Trophoblast cell (in vitro differentiated cells and primary cell): ENCODE measurements around the gene ROBO1.

ENCODE experiments used
- DNase-seq, 2 donors: peaks; one replicate each; pipeline ENCODE4 v3.0.0-alpha.2; 2016
- H2AFZ ChIP-seq: 2 replicates; pipeline ENCODE4 v1.6.1; 2013; ENCODE audit warnings: low read length, moderate library complexity, mild to moderate bottlenecking; ENCODE audit not compliant: insufficient read depth, poor library complexity
- H2AK5ac ChIP-seq: 2 replicates; pipeline ENCODE4 v1.6.1; 2013; ENCODE audit warnings: mild to moderate bottlenecking, low read length
- H2BK120ac ChIP-seq: 2 replicates; pipeline ENCODE4 v1.6.1; 2013; ENCODE audit warnings: low read length, mild to moderate bottlenecking, moderate library complexity; ENCODE audit not compliant: insufficient read depth, poor library complexity
- H2BK12ac ChIP-seq: 2 replicates; pipeline ENCODE4 v1.6.1; 2013; ENCODE audit warnings: mild to moderate bottlenecking, low read length, moderate library complexity
- H2BK5ac ChIP-seq: 2 replicates; pipeline ENCODE4 v1.6.1; 2013; ENCODE audit warnings: low read length, low read depth, moderate library complexity, mild to moderate bottlenecking; ENCODE audit not compliant: poor library complexity
- H3K14ac ChIP-seq: 2 replicates; pipeline ENCODE4 v1.6.1; 2013; ENCODE audit warnings: mild to moderate bottlenecking, low read length
- H3K18ac ChIP-seq: 2 replicates; pipeline ENCODE4 v1.6.1; 2013; ENCODE audit warnings: mild to moderate bottlenecking, low read length
- H3K23ac ChIP-seq: 2 replicates; pipeline ENCODE4 v1.6.1; 2013; ENCODE audit warnings: low read length
- H3K27ac ChIP-seq: 2 replicates; pipeline ENCODE4 v1.5.1; 2013; ENCODE audit warnings: low read depth, mild to moderate bottlenecking, inconsistent platforms, low read length, moderate library complexity
- H3K27me3 ChIP-seq: 2 replicates; pipeline ENCODE4 v1.6.1; 2013; ENCODE audit warnings: inconsistent platforms, mild to moderate bottlenecking, low read length, moderate library complexity; ENCODE audit not compliant: insufficient read depth
- H3K36me3 ChIP-seq, 2 experiments: 1 replicate in 1 of 2; 2 replicates in 1 of 2; pipeline ENCODE4 v1.6.1; 2013; ENCODE audit warnings: low read length in 2 of 2, mild to moderate bottlenecking in 2 of 2, moderate library complexity in 1 of 2; ENCODE audit not compliant: insufficient read depth in 2 of 2, control insufficient read depth in 1 of 2
- H3K4ac ChIP-seq: 2 replicates; pipeline ENCODE4 v1.6.1; 2013; ENCODE audit warnings: low read depth, mild to moderate bottlenecking, low read length, moderate library complexity
- H3K4me1 ChIP-seq, 2 experiments: 1 replicate in 1 of 2; 2 replicates in 1 of 2; pipeline ENCODE4 v1.6.1; 2013; ENCODE audit warnings: low read length in 2 of 2, mild to moderate bottlenecking in 2 of 2, moderate library complexity in 1 of 2; ENCODE audit not compliant: insufficient read depth in 2 of 2, control insufficient read depth in 1 of 2
- H3K4me2 ChIP-seq: 2 replicates; pipeline ENCODE4 v1.6.1; 2013; ENCODE audit warnings: inconsistent platforms, mild to moderate bottlenecking, low read length, moderate library complexity
- H3K4me3 ChIP-seq: 2 replicates; pipeline ENCODE4 v1.5.1; 2013; ENCODE audit warnings: mild to moderate bottlenecking, low read depth, low read length, inconsistent platforms
- H3K79me1 ChIP-seq: one replicate; pipeline ENCODE4 v1.6.1; 2013; ENCODE audit warnings: low read length
- H3K79me2 ChIP-seq: 2 replicates; pipeline ENCODE4 v1.6.1; 2013; ENCODE audit warnings: low read length, mild to moderate bottlenecking; ENCODE audit not compliant: control insufficient read depth, insufficient read depth, poor library complexity
- H3K9ac ChIP-seq: 2 replicates; pipeline ENCODE4 v1.6.1; 2013; ENCODE audit warnings: mild to moderate bottlenecking, low read length
- H3K9me3 ChIP-seq: 2 replicates; pipeline ENCODE4 v1.6.1; 2013; ENCODE audit warnings: low read depth, mild to moderate bottlenecking, control low read depth, inconsistent platforms, low read length; ENCODE audit not compliant: insufficient read depth
- H4K12ac ChIP-seq: 2 replicates; pipeline ENCODE4 v1.6.1; 2013; ENCODE audit warnings: low read depth, mild to moderate bottlenecking, low read length, moderate library complexity
- H4K8ac ChIP-seq: 2 replicates; pipeline ENCODE4 v1.6.1; 2013; ENCODE audit warnings: low read depth, mild to moderate bottlenecking, low read length, moderate library complexity
- H4K91ac ChIP-seq: one replicate; pipeline ENCODE4 v1.6.1; 2013; ENCODE audit warnings: low read depth, mild to moderate bottlenecking, low read length, moderate library complexity
- WGBS: extraction: QIAGEN DNeasy Blood & Tissue Kit; methylation state at CpG from one replicate; pipeline ENCODE4 v1.1.7; 2013; ENCODE audit warnings: missing lambda C conversion rate; ENCODE audit not compliant: insufficient read length, insufficient coverage; ENCODE audit errors: extremely low coverage; 5-methylcytosine and 5-hydroxymethylcytosine counted together

The ROBO1 gene

DNA sequence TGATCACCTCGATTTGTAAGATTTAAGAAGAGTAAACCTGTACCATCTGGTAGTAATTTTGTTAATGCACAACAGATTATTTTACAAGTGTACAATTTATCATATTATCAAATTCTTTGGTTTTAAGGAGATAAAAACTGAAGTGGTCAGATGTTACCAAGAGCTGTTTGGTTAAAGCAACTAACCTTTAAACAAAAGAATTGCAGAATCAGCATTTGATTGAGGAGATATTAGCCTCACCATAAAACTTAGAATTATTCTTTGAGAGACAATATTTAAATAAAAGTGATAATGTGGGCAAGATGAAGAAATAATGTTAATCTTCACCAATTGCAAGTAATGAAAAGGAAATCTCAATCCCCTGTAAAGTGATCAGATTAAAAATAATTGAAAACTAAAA, 1034.9 kb downstream of the ROBO1 start:
- Histone ChIP-seq H3K4me1 (no peaks in the 10 kb centered on the region), H2BK5ac (no peak overlapping the region), H2BK120ac (no peak overlapping the region), H3K27me3 (no peaks in the 10 kb centered on the region), H3K18ac (no peak overlapping the region), H3K27ac (no peak overlapping the region), H3K36me3 (peaks cover 0 to 1% of the 10 kb centered on the region in 2 experiments), H4K8ac (no peak overlapping the region), H3K9me3 (no peaks in the 10 kb centered on the region), H3K79me2 (no peaks in the 10 kb centered on the region), H3K4me3 (no peak overlapping the region), H2BK12ac (no peak overlapping the region), H3K4ac (no peak overlapping the region), H3K23ac (no peak overlapping the region), H2AFZ (no peak overlapping the region), H3K14ac (no peak overlapping the region), H4K91ac (no peak overlapping the region), H4K12ac (no peak overlapping the region), H3K79me1 (no peaks in the 10 kb centered on the region), H3K4me2 (no peak overlapping the region), H3K9ac (no peak overlapping the region), H2AK5ac (no peak overlapping the region)
- WGBS: no CpG with 5 or more reads among the region's 1 CpG
- no peak for DNase-seq

DNA sequence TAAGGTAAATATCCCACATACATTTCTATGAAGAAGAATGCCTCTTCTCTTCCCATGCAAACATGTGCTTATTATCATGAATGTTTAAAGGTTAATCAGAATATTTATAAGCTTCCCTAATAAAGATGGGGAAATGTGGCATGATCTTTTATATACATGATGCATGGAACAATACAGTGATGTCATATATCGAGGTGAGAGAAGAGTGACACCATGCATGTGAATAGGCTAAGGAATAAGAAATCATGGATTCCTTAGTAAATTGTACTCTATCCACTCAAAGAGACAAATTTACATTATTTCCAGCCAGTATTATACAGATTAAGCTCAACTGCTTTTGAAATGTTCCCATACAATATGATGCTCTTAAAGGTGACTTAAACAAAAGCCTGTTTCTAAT, 1035.3 kb downstream of the ROBO1 start:
- no CpG with 5 or more reads among the region's 1 CpG for WGBS
- Histone ChIP-seq H3K4me1 (no peaks in the 10 kb centered on the region), H3K27me3 (no peaks in the 10 kb centered on the region), H3K18ac (no peak overlapping the region), H3K9me3 (no peaks in the 10 kb centered on the region), H3K14ac (no peak overlapping the region), H4K8ac (no peak overlapping the region), H2AFZ (no peak overlapping the region), H4K12ac (no peak overlapping the region), H2BK5ac (no peak overlapping the region), H3K4ac (no peak overlapping the region), H3K4me3 (no peak overlapping the region), H3K79me1 (no peaks in the 10 kb centered on the region), H3K4me2 (no peak overlapping the region), H2BK12ac (no peak overlapping the region), H2BK120ac (no peak overlapping the region), H3K23ac (no peak overlapping the region), H3K27ac (no peak overlapping the region), H3K9ac (no peak overlapping the region), H3K36me3 (peaks cover 0 to 1% of the 10 kb centered on the region in 2 experiments), H3K79me2 (no peaks in the 10 kb centered on the region), H4K91ac (no peak overlapping the region), H2AK5ac (no peak overlapping the region)
- DNase-seq: no peak

DNA sequence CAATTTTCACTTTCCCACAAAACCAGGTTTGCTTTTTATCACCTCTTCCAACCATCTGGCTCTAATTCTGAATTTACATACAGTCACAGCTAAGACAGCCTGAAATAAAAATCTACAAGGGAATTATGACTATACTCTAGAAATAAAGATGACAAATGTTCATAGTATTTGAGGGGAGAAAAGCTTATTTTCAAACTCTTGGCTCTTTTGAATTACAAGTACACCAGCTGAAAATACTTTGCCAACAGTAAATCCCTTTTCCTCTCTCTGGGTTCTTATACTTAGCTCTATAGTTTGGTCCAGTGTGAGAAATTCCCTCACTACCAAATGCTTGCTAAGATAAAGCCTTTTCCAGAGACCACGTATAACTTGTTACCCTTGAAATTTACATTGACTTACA, 1037.9 kb downstream of the ROBO1 start:
- Histone ChIP-seq H4K8ac (no peak overlapping the region), H3K36me3 (peaks cover 0 to 1% of the 10 kb centered on the region in 2 experiments), H3K79me1 (no peaks in the 10 kb centered on the region), H3K4me2 (no peak overlapping the region), H2AK5ac (no peak overlapping the region), H2BK5ac (no peak overlapping the region), H2BK120ac (no peak overlapping the region), H3K4ac (no peak overlapping the region), H3K4me1 (no peaks in the 10 kb centered on the region), H2AFZ (no peak overlapping the region), H3K14ac (no peak overlapping the region), H4K12ac (no peak overlapping the region), H3K9ac (no peak overlapping the region), H3K23ac (no peak overlapping the region), H3K27ac (no peak overlapping the region), H3K18ac (no peak overlapping the region), H3K27me3 (no peaks in the 10 kb centered on the region), H4K91ac (no peak overlapping the region), H2BK12ac (no peak overlapping the region), H3K4me3 (no peak overlapping the region), H3K79me2 (no peaks in the 10 kb centered on the region), H3K9me3 (no peaks in the 10 kb centered on the region)
- DNase-seq: no peak
- no CpG with 5 or more reads among the region's 1 CpG for WGBS

DNA sequence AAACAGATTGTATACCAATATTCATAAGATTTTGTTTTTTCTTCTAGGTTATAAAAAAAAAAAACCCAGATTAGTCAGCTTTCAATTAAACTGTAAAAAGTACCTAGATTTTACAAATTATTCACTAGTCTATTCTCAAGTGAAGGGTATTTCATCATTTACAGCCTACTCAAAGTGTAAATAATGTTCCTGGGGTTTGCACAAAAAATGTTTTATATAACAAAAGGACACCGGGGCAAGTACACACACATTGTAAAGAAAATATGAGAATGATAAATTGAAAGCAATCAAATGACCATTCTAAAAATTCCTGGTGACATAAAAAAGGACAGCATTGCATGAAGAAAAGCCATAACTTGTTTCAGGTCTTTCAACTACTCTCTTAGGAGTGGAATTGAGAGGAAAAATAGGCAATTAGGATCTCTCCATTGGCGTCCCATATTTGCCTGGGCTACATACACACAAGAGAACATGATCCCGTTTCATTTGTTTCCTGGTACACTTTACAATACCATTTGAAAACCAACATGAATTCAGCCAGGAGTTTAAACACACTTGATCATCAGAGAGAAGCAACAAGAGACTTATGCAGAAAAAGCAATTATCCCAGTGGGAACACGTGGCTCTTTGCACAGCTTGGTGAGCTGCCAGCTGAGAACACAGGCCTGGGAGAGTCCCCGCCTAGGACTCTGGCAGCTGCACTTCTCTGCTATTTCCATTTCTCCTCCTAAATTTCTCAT, 1039.2 kb downstream of the ROBO1 start:
- H3K9me3 ChIP-seq: no peaks in the 10 kb centered on the region
- no peak overlapping the region for H4K12ac ChIP-seq
- WGBS: no CpG with 5 or more reads among the region's 5 CpGs
- no peak for DNase-seq
- H4K91ac ChIP-seq: no peak overlapping the region
- no peaks in the 10 kb centered on the region for H3K36me3 ChIP-seq
- no peak overlapping the region for H2AFZ ChIP-seq
- H3K9ac ChIP-seq: no peak overlapping the region
- H3K14ac ChIP-seq: no peak overlapping the region
- no peaks in the 10 kb centered on the region for H3K79me2 ChIP-seq
- H3K18ac ChIP-seq: no peak overlapping the region
- H4K8ac ChIP-seq: no peak overlapping the region
- H3K4me3 ChIP-seq: no peak overlapping the region
- H2BK12ac ChIP-seq: no peak overlapping the region
- no peak overlapping the region for H2BK120ac ChIP-seq
- peaks cover 0 to 1% of the 10 kb centered on the region in 2 experiments for H3K4me1 ChIP-seq
- H3K4ac ChIP-seq: no peak overlapping the region
- no peak overlapping the region for H2BK5ac ChIP-seq
- H3K79me1 ChIP-seq: no peaks in the 10 kb centered on the region
- H3K27me3 ChIP-seq: no peaks in the 10 kb centered on the region
- H2AK5ac ChIP-seq: no peak overlapping the region
- no peak overlapping the region for H3K27ac ChIP-seq
- no peak overlapping the region for H3K23ac ChIP-seq
- H3K4me2 ChIP-seq: no peak overlapping the region
